Measurements from ENCODE around the gene CACNA1E. TPM values are rescaled to one million over a fixed set of nuclear protein-coding genes. Genes with fewer than 3 reads are reported as not detected.

CACNA1E gene
- total RNA-seq, 4 donors from 2014 or later: 0.03 to 0.15 TPM; not detected in 2

DNA sequence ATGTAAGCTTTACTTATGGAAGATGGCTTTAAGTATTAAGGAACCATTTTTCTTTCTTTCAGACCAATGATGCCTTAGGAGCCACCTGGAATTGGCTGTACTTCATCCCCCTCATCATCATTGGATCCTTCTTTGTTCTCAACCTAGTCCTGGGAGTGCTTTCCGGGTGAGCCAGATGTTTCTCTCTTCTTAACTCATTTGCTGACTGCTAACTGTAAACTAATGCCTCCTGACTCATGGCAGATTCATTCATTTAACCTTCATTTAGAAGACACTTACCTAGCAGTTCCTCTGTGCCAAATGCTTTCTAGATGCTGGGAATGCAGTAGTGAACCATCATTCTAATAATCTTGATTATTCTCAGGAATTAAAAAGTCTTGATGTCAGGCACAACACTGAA lies 168.0 kb downstream of the CACNA1E start:
- 40 to 70% methylated on average over 1 of the region's 1 CpG for WGBS, 2 donors
- no peak overlapping the region for H3K4me3 ChIP-seq (ENCODE audit: low read depth, poor library complexity, severe bottlenecking)
- no peak for DNase-seq (ENCODE audit: low spot score in 2 of 2)
- intact Hi-C loops (cut with DNase I; ENCODE audit: low total_unique reads): no loop called here
- no peak for TF ChIP-seq POLR2A (IDR thresholded peaks at IDR 0.05)
- TF ChIP-seq CTCF (IDR thresholded peaks at IDR 0.05): no peak

DNA sequence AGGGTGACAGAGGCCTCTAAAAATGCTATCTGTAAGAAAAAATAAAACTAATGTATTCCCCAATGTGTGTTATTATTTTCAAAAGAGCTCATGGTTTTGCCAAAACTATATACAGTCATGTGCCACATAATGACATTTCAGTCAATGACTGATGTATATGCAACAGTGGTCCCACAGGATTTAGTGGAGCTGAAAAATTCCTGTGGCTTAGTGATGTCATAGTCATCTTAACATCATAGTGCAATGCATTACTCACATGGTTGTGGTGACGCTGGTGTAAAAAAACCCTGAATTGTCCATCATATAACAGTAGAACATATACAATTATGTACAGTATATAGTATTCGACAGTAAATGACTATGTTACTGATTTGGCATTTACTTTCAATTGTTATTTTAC lies 172.4 kb downstream of the CACNA1E start:
- 80% methylated on average over 2 of the region's 2 CpGs for WGBS, 2 donors
- TF ChIP-seq POLR2A (IDR thresholded peaks at IDR 0.05): no peak
- no peak for TF ChIP-seq CTCF (IDR thresholded peaks at IDR 0.05)
- intact Hi-C loops (cut with DNase I; ENCODE audit: low total_unique reads): no loop called here
- H3K4me3 ChIP-seq (ENCODE audit: low read depth, poor library complexity, severe bottlenecking): no peak overlapping the region
- no peak for DNase-seq (ENCODE audit: low spot score in 2 of 2)

- H3K4me3 ChIP-seq (ENCODE audit: low read depth, poor library complexity, severe bottlenecking): no peak overlapping the region
- DNase-seq (ENCODE audit: low spot score in 2 of 2): no peak
- TF ChIP-seq CTCF (IDR thresholded peaks at IDR 0.05) (no peak), POLR2A (IDR thresholded peaks at IDR 0.05) (no peak)
- 86 to 93% methylated on average over 2 of the region's 2 CpGs for WGBS, 2 donors
- intact Hi-C loops (cut with DNase I; ENCODE audit: low total_unique reads): no loop called here
Measured at GRCh38 chr1:181656491-181656890, 173.2 kb downstream of the CACNA1E start.

DNA sequence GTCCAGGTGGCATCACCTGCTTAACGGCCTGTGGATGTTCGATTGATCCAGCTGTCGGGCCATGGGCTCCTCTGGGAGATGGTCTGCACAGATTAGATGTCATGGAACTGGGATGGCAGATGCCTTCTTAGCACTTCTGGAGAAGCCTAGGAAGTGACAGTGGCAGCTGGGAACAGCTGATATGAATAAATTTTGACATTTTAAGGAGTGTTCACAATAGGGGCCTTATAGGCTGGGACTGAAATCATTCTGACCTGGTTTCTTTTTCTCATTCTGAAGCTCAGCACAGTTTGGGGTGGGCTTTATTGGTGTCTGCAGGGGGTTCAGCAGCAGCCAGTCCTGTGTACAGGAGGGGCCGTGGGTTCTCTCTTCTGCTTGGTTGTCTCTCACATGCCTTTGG lies 175.3 kb downstream of the CACNA1E start:
- no peak for TF ChIP-seq POLR2A (IDR thresholded peaks at IDR 0.05)
- TF ChIP-seq CTCF (IDR thresholded peaks at IDR 0.05): no peak
- intact Hi-C loops (cut with DNase I; ENCODE audit: low total_unique reads): no loop called here
- 80 to 83% methylated on average over 4 of the region's 4 CpGs for WGBS, 2 donors
- H3K4me3 ChIP-seq (ENCODE audit: low read depth, poor library complexity, severe bottlenecking): no peak overlapping the region
- no peak for DNase-seq (ENCODE audit: low spot score in 2 of 2)

- H3K4me3 ChIP-seq (ENCODE audit: low read depth, poor library complexity, severe bottlenecking): no peak overlapping the region
- DNase-seq (ENCODE audit: low spot score in 2 of 2): no peak
- WGBS, 2 donors: 51 to 67% methylated on average over 5 of the region's 5 CpGs
- no peak for TF ChIP-seq POLR2A (IDR thresholded peaks at IDR 0.05)
- TF ChIP-seq CTCF (IDR thresholded peaks at IDR 0.05): no peak
- intact Hi-C loops (cut with DNase I; ENCODE audit: low total_unique reads): no loop called here
Measured at GRCh38 chr1:181659321-181659957, 176.1 kb downstream of the CACNA1E start.

DNA sequence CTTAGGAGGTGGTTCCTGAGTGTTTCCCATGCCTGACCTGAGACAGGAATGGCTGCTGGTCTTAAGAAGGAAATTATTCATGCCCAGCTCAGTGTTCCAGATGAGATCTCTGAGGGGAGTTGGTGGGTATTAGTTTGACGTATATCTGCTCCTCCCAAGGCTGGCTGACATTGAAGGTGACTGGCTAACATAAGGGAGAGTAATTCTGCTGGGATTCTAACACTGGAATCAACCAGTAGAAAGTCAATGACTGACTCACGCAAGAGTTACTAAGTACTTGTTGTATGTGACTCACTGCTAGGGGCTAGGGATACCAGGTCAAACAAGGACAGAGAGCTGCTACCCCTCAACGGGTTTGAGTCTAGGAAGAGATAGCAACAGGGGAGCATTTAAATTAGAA lies 177.3 kb downstream of the CACNA1E start:
- TF ChIP-seq POLR2A (IDR thresholded peaks at IDR 0.05) (no peak), CTCF (IDR thresholded peaks at IDR 0.05) (no peak)
- intact Hi-C loops (cut with DNase I; ENCODE audit: low total_unique reads): no loop called here
- no peak overlapping the region for H3K4me3 ChIP-seq (ENCODE audit: low read depth, poor library complexity, severe bottlenecking)
- WGBS, 2 donors: 82 to 91% methylated on average over 3 of the region's 3 CpGs
- no peak for DNase-seq (ENCODE audit: low spot score in 2 of 2)

Measured in lower leg skin (tissue), 4 donors.